ENCODE measurements around the gene CENPC. TPM values are rescaled to one million over a fixed set of nuclear protein-coding genes. Genes with fewer than 3 reads are reported as not detected.

CENPC gene
- total RNA-seq, 1 experiment from 2014 or later, result 19.7 TPM

DNA sequence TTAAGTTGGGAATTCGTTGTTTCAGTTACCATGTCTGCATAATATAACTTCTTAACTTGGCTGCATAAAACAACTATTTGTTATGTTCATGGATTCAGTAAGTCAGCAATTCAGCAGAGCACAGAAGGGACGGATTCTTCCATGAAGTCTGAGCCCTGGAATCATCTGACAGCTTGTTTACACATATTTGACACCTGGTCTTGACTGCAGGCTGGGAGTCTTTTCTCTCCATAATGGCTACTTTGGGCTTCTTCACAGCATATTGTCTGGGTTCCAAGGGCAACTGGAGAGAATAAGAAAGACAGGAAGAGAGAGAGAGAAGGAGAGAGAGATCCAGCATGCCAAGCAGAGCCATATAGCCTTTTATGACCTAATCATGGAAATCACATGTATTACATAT lies 23.1 kb downstream of the CENPC start:
- peaks cover 17% of the 10 kb centered on the region for H3K36me3 Mint-ChIP-seq (ENCODE audit: insufficient read depth, unreplicated experiment)
- no peak for TF ChIP-seq CTCF (IDR thresholded peaks at IDR 0.05; ENCODE audit: insufficient read depth in 1 of 2, low read depth in 1 of 2, low read length in 1 of 2, severe bottlenecking in 1 of 2, unreplicated experiment in 1 of 2)
- H3K27me3 ChIP-seq (replicated peaks; ENCODE audit: control insufficient read depth, insufficient read depth, low read length), result no peaks in the 10 kb centered on the region
- BruUV-seq (replicated peaks), result no TSS peak
- ChIA-PET CTCF (no interaction called here), POLR2A (no interaction called here)
- no peaks in the 10 kb centered on the region for H3K9me3 Mint-ChIP-seq (ENCODE audit: unreplicated experiment)
- H3K27ac Mint-ChIP-seq (ENCODE audit: unreplicated experiment), result peak overlapping the region; percentile 24
- H3K27me3 Mint-ChIP-seq (ENCODE audit: insufficient read depth, unreplicated experiment), result no peaks in the 10 kb centered on the region
- DNase-seq, result no peak
- no peak overlapping the region for H3K4me3 Mint-ChIP-seq (ENCODE audit: unreplicated experiment)
- H3K36me3 ChIP-seq (ENCODE audit: control insufficient read depth, insufficient read depth, low read length), result no peaks in the 10 kb centered on the region
- H3K9me3 ChIP-seq, result no peaks in the 10 kb centered on the region
- no peak overlapping the region for H3K4me3 ChIP-seq (ENCODE audit: low read depth, low read length)
- intact Hi-C loops (cut with micrococcal nuclease; ENCODE audit: unreplicated experiment), result no loop called here
- no peaks in the 10 kb centered on the region for H3K4me1 ChIP-seq
- H3K4me1 Mint-ChIP-seq (ENCODE audit: low read depth, unreplicated experiment), result peaks cover 6% of the 10 kb centered on the region

GRCh38 chr4:67521506-67521905 lies 23.8 kb downstream of the CENPC start:
- Histone ChIP-seq H3K4me1 (no peaks in the 10 kb centered on the region), H3K36me3 (ENCODE audit: control insufficient read depth, insufficient read depth, low read length) (no peaks in the 10 kb centered on the region), H3K4me3 (ENCODE audit: low read depth, low read length) (no peak overlapping the region), H3K27me3 (replicated peaks; ENCODE audit: control insufficient read depth, insufficient read depth, low read length) (no peaks in the 10 kb centered on the region), H3K9me3 (no peaks in the 10 kb centered on the region)
- ChIA-PET POLR2A (no interaction called here), CTCF (no interaction called here)
- H3K4me1 Mint-ChIP-seq (ENCODE audit: low read depth, unreplicated experiment), result peaks cover 6% of the 10 kb centered on the region
- intact Hi-C loops (cut with micrococcal nuclease; ENCODE audit: unreplicated experiment), result no loop called here
- peaks cover 13% of the 10 kb centered on the region for H3K36me3 Mint-ChIP-seq (ENCODE audit: insufficient read depth, unreplicated experiment)
- no peaks in the 10 kb centered on the region for H3K27me3 Mint-ChIP-seq (ENCODE audit: insufficient read depth, unreplicated experiment)
- DNase-seq, result no peak
- no peak for TF ChIP-seq CTCF (IDR thresholded peaks at IDR 0.05; ENCODE audit: insufficient read depth in 1 of 2, low read depth in 1 of 2, low read length in 1 of 2, severe bottlenecking in 1 of 2, unreplicated experiment in 1 of 2)
- H3K4me3 Mint-ChIP-seq (ENCODE audit: unreplicated experiment), result no peak overlapping the region
- no peaks in the 10 kb centered on the region for H3K9me3 Mint-ChIP-seq (ENCODE audit: unreplicated experiment)
- BruUV-seq (replicated peaks), result no TSS peak
- H3K27ac Mint-ChIP-seq (ENCODE audit: unreplicated experiment), result no peak overlapping the region

DNA sequence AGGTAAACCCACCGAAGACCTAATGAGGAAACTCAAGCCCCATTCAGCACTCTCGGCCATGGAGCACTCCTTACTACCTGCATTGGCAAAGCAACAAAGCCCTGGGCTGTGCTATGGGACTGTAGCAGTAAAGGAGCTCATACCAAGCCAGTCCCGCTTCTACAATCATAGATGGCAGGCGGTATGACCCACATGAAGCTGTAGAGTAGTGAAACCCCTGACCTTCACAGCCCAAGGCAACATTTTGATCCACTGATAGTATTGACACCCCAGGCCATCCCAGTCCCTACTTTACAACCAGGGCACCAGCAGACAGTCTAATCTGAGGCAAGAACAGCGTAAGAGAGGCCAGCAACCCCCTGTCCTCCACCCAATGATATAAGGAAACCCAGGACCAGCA lies 25.2 kb downstream of the CENPC start:
- H3K27me3 Mint-ChIP-seq (ENCODE audit: insufficient read depth, unreplicated experiment), result no peaks in the 10 kb centered on the region
- no peaks in the 10 kb centered on the region for H3K36me3 ChIP-seq (ENCODE audit: control insufficient read depth, insufficient read depth, low read length)
- H3K4me1 Mint-ChIP-seq (ENCODE audit: low read depth, unreplicated experiment), result peaks cover 6% of the 10 kb centered on the region
- no peaks in the 10 kb centered on the region for H3K9me3 ChIP-seq
- H3K36me3 Mint-ChIP-seq (ENCODE audit: insufficient read depth, unreplicated experiment), result peaks cover 12% of the 10 kb centered on the region
- H3K9me3 Mint-ChIP-seq (ENCODE audit: unreplicated experiment), result no peaks in the 10 kb centered on the region
- H3K27me3 ChIP-seq (replicated peaks; ENCODE audit: control insufficient read depth, insufficient read depth, low read length), result no peaks in the 10 kb centered on the region
- BruUV-seq (replicated peaks), result no TSS peak
- ChIA-PET CTCF (no interaction called here), POLR2A (no interaction called here)
- no peak overlapping the region for H3K4me3 ChIP-seq (ENCODE audit: low read depth, low read length)
- no peak for DNase-seq
- H3K4me1 ChIP-seq, result no peaks in the 10 kb centered on the region
- intact Hi-C loops (cut with micrococcal nuclease; ENCODE audit: unreplicated experiment), result no loop called here
- no peak overlapping the region for H3K27ac Mint-ChIP-seq (ENCODE audit: unreplicated experiment)
- TF ChIP-seq CTCF (IDR thresholded peaks at IDR 0.05; ENCODE audit: insufficient read depth in 1 of 2, low read depth in 1 of 2, low read length in 1 of 2, severe bottlenecking in 1 of 2, unreplicated experiment in 1 of 2), result no peak
- no peak overlapping the region for H3K4me3 Mint-ChIP-seq (ENCODE audit: unreplicated experiment)

Data from Caco-2 (cell line).